ENCODE measurements around the gene COL1A1. TPM values are rescaled to one million over a fixed set of nuclear protein-coding genes. Genes with fewer than 3 reads are reported as not detected.

COL1A1 gene
- total RNA-seq, 4 donors from 2014 or later, result 15.0 to 90.5 (median 25.8) TPM

DNA sequence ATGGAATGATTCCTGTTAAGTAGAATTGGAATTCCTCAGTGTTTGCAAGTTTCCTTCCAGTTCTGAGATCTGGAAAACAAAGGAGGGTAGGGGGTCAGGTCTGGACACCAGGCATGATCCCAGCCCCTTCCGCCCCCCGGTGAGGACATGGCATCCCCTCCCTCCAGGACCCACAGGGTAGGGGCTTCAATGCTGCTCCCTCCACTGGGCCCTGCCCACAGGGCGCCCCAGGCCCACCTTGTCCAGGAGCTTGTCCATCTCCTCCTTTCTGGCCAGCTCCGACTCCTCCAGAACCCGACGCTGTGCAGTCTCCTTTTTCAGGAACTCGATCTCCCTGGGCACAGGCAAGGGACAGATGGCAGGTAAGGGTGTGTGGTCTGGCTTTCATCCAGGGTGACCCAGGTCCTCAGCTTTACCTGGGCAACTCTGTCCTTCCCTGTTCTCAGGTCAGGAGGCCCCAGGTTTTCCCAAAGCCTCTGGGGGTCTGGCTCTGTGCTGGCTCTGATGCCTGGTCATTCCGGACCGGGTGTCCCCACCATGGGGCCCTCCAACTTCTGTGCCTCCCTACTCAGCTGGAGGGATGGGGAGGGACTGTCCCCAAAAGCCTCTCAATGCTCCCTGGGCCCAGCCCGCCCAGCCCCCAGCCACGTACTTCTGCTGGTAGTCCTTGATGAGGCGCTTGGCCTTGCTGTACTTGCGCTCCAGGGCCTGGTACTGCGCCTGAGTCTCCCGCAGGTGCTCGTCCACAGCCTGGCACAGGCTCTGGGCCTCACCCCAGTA, 65.9 kb downstream of the COL1A1 start:
- TF ChIP-seq POLR2A (IDR thresholded peaks at IDR 0.05), result no peak
- TF ChIP-seq, protein P1, sequence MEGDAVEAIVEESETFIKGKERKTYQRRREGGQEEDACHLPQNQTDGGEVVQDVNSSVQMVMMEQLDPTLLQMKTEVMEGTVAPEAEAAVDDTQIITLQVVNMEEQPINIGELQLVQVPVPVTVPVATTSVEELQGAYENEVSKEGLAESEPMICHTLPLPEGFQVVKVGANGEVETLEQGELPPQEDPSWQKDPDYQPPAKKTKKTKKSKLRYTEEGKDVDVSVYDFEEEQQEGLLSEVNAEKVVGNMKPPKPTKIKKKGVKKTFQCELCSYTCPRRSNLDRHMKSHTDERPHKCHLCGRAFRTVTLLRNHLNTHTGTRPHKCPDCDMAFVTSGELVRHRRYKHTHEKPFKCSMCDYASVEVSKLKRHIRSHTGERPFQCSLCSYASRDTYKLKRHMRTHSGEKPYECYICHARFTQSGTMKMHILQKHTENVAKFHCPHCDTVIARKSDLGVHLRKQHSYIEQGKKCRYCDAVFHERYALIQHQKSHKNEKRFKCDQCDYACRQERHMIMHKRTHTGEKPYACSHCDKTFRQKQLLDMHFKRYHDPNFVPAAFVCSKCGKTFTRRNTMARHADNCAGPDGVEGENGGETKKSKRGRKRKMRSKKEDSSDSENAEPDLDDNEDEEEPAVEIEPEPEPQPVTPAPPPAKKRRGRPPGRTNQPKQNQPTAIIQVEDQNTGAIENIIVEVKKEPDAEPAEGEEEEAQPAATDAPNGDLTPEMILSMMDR (IDR thresholded peaks at IDR 0.05), result no peak
- H3K4me3 ChIP-seq (ENCODE audit: low read depth, poor library complexity, severe bottlenecking), result no peak overlapping the region
- intact Hi-C loops (cut with DNase I; ENCODE audit: low total_unique reads), result no loop called here
- DNase-seq (ENCODE audit: low spot score in 2 of 2), result no peak
- WGBS, 2 donors, result 84% methylated on average over 14 to 16 of the region's 16 CpGs

DNA sequence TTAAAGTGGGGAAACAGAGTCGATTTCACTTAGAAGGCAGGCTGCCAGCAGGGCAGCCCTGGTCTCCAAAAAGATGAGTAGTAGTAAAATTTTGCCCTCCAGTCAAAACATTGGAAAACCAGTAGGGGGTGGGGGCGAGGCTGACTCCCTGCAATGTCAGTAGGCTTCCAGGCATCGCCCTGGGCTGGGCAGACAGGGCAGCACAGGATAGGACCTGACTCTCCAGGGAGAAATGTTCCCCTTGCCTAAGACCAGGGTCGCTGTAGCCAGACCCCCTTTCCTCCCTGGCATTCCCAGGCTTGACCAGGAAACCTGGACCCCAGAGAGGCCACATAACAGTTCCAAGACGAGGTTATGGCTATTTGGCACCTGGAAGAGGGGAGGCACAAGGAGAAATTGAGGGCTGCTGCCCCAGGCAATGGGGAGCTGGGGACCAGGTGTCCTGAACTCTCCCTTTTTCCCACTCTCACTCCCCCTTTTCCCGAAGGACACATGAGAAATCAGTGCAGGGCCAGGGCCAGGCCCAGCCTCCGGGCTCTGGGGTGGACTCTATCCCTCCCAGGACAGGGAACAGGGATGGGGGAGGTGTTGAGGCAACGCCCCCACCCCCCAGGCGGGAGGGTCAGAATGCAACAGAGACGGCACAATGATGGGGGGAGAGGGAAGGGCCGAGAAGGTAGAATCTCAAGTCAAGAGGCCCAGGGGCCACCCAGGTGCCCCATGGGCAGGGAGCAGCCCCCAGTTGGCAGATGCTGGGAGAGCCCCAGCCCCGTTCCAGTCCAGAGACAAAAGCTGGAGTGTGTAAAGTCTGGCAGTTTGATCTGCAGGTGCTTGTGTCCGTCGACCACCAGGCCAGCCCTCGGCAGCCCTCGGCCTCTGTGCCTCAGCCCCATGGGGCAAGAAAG, 67.0 kb downstream of the COL1A1 start:
- TF ChIP-seq POLR2A (IDR thresholded peaks at IDR 0.05), result no peak
- TF ChIP-seq, protein P1 (IDR thresholded peaks at IDR 0.05), result no peak
- WGBS, 2 donors, result 65 to 72% methylated on average over 16 of the region's 16 CpGs
- intact Hi-C loops (cut with DNase I; ENCODE audit: low total_unique reads), result no loop called here
- no peak overlapping the region for H3K4me3 ChIP-seq (ENCODE audit: low read depth, poor library complexity, severe bottlenecking)
- no peak for DNase-seq (ENCODE audit: low spot score in 2 of 2)

DNA sequence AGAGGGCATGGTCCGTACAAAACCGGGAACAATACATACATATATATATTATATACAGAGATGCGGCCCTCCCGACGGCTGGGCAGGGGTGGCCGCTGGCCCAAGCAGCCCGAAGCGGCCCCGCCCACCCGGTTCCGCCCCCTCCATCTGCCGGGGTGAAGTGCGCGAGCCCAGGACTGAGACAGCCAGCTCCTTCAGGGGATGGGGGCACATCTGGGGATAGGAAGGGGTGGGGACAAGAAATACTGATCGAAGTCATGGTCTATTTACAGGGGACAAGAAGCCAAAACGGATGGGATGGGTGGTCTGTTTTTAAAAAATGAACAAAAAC, 67.7 kb downstream of the COL1A1 start:
- WGBS, 2 donors, result 27 to 41% methylated on average over 16 of the region's 16 CpGs
- intact Hi-C loops (cut with DNase I; ENCODE audit: low total_unique reads), result no loop called here
- TF ChIP-seq POLR2A (IDR thresholded peaks at IDR 0.05), result no peak
- TF ChIP-seq, protein P1 (IDR thresholded peaks at IDR 0.05), result no peak
- DNase-seq (ENCODE audit: low spot score in 2 of 2), result no peak
- H3K4me3 ChIP-seq (ENCODE audit: low read depth, poor library complexity, severe bottlenecking), result no peak overlapping the region

Other genes starting within 250 kb of the COL1A1 start
- gene DLX4, start 232.4 kb downstream of the COL1A1 start, total RNA-seq, result 1 to 10 TPM; 1.9 to 3.3 (median 2.5) TPM
- gene DLX3, start 206.4 kb downstream of the COL1A1 start, total RNA-seq, result 10 to 100 TPM; 28.8 to 36.5 (median 29.9) TPM
- gene ITGA3, start 145.5 kb downstream of the COL1A1 start, total RNA-seq, result 100 to 1,000 TPM in 3 of 4 donors, 10 to 100 TPM in 1; 99.7 to 148 (median 121) TPM
- gene PDK2, start 106.3 kb downstream of the COL1A1 start, total RNA-seq, result 10 to 100 TPM; 35.6 to 86.6 (median 57.0) TPM
- under 1 TPM in 1 of 4 donors, not detected in 3; 0.39 TPM for gene SAMD14, start 71.5 kb downstream of the COL1A1 start, total RNA-seq
- 10 to 100 TPM; 20.7 to 31.9 (median 29.5) TPM for gene PPP1R9B, start 51.0 kb downstream of the COL1A1 start, total RNA-seq
- gene SGCA, start 35.6 kb downstream of the COL1A1 start, total RNA-seq, result 1 to 10 TPM; 1.0 to 9.9 (median 5.6) TPM
- 1 to 10 TPM in 1 of 4 donors, not detected in 3; 3.1 TPM for gene TMEM92, start 72.8 kb upstream of the COL1A1 start, total RNA-seq
- 10 to 100 TPM; 23.5 to 41.3 (median 34.6) TPM for gene XYLT2, start 144.5 kb upstream of the COL1A1 start, total RNA-seq
- gene MRPL27, start 171.6 kb upstream of the COL1A1 start, total RNA-seq, result 10 to 100 TPM; 52.1 to 56.0 (median 53.3) TPM
- 1 to 10 TPM in 1 of 4 donors, under 1 TPM in 3; 0.27 to 1.3 (median 0.38) TPM for gene EME1, start 171.6 kb upstream of the COL1A1 start, total RNA-seq
- 10 to 100 TPM; 11.6 to 29.3 (median 24.2) TPM for gene LRRC59, start 195.9 kb upstream of the COL1A1 start, total RNA-seq
- gene ACSF2, start 224.6 kb upstream of the COL1A1 start, total RNA-seq, result 100 to 1,000 TPM in 1 of 4 donors, 10 to 100 TPM in 3; 40.8 to 121 (median 64.3) TPM

All from lower leg skin (tissue), 4 donors.